ENCODE measurements around the gene CREB3. TPM values are rescaled to one million over a fixed set of nuclear protein-coding genes. Genes with fewer than 3 reads are reported as not detected.

The CREB3 gene
- total RNA-seq, 1 donor from 2014 or later = 35.1 TPM

DNA sequence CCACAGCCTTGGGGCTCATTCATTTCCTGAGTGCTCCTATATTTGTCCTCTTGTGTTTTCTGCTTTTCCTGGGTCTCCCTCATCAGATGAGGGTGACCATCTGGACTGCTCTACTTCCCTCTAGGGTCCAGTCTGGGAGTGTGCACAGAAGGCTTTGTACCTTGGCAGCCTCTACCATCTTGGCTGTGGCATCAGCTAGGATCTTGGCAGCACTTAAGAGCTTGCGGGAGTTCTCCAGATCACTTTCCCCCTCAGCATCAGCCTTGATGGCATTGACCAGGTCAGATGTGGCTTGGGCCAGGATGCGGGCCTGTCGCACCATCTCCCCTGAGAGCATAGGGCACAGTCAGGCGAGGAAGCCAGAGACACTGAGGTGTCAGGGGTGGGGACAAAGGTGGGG, 16.2 kb upstream of the CREB3 start:
- Histone ChIP-seq H3K36me3 (peaks cover 17 to 98% of the 10 kb centered on the region in 2 donors), H3K27ac (no peak overlapping the region), H3K4me3 (no peak overlapping the region), H3K4me1 (no peaks in the 10 kb centered on the region), H3K27me3 (no peaks in the 10 kb centered on the region), H3K9me3 (no peaks in the 10 kb centered on the region)
- DNase-seq (ENCODE audit: extremely low spot score in 2 of 2) = no peak
- TF ChIP-seq POLR2A (IDR thresholded peaks at IDR 0.05) (no peak), POLR2AphosphoS5 (IDR thresholded peaks at IDR 0.05; ENCODE audit: insufficient read depth in 1 of 2, low read depth in 1 of 2) (no peak)
- intact Hi-C loops (cut with DNase I) = no loop called here

DNA sequence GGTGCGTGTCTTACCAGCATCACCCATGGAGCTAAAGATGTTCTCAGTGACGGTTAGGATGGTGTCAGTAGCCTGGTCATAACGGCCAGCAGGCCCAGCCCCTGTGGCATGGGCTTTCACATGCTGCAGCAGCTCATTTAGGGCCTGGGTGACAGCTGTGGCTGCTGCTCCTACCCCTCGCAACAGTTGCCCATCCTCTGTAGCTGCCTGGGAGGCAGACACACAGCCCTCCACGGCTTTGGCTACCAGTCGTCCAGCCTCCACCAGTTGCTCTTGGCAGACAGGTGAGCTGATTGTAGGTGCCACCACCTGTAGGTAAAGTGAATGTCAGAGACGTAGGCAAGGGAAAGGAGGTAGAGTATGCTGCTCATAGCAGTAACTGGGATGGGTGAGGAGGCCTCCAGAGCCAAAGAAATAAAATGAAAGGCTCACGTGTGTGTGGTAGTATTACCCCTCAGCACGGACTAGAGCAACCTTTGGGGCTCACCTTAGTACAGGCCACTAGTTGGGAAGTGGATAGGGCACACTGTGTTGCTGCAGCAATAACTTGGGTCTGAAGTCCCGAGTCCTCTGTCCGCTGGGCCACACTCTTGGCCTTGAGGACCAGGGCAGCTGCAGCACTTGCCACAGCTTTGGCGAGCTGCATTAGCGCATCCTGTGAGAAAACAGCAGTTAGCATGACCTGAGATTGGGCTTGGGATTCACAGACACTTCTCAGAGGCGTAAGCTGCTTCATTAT, 15.2 kb upstream of the CREB3 start:
- DNase-seq (ENCODE audit: extremely low spot score in 2 of 2) = no peak
- TF ChIP-seq POLR2AphosphoS5 (IDR thresholded peaks at IDR 0.05; ENCODE audit: insufficient read depth in 1 of 2, low read depth in 1 of 2) (no peak), POLR2A (IDR thresholded peaks at IDR 0.05) (no peak)
- TF ChIP-seq, protein P1, sequence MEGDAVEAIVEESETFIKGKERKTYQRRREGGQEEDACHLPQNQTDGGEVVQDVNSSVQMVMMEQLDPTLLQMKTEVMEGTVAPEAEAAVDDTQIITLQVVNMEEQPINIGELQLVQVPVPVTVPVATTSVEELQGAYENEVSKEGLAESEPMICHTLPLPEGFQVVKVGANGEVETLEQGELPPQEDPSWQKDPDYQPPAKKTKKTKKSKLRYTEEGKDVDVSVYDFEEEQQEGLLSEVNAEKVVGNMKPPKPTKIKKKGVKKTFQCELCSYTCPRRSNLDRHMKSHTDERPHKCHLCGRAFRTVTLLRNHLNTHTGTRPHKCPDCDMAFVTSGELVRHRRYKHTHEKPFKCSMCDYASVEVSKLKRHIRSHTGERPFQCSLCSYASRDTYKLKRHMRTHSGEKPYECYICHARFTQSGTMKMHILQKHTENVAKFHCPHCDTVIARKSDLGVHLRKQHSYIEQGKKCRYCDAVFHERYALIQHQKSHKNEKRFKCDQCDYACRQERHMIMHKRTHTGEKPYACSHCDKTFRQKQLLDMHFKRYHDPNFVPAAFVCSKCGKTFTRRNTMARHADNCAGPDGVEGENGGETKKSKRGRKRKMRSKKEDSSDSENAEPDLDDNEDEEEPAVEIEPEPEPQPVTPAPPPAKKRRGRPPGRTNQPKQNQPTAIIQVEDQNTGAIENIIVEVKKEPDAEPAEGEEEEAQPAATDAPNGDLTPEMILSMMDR (IDR thresholded peaks at IDR 0.05) = no peak
- H3K4me3 ChIP-seq = no peak overlapping the region
- H3K4me1 ChIP-seq = no peaks in the 10 kb centered on the region
- H3K36me3 ChIP-seq = peaks cover 26 to 98% of the 10 kb centered on the region in 2 donors
- intact Hi-C loops (cut with DNase I) = no loop called here
- no peak overlapping the region for H3K27ac ChIP-seq
- H3K27me3 ChIP-seq = no peaks in the 10 kb centered on the region
- no peaks in the 10 kb centered on the region for H3K9me3 ChIP-seq

DNA sequence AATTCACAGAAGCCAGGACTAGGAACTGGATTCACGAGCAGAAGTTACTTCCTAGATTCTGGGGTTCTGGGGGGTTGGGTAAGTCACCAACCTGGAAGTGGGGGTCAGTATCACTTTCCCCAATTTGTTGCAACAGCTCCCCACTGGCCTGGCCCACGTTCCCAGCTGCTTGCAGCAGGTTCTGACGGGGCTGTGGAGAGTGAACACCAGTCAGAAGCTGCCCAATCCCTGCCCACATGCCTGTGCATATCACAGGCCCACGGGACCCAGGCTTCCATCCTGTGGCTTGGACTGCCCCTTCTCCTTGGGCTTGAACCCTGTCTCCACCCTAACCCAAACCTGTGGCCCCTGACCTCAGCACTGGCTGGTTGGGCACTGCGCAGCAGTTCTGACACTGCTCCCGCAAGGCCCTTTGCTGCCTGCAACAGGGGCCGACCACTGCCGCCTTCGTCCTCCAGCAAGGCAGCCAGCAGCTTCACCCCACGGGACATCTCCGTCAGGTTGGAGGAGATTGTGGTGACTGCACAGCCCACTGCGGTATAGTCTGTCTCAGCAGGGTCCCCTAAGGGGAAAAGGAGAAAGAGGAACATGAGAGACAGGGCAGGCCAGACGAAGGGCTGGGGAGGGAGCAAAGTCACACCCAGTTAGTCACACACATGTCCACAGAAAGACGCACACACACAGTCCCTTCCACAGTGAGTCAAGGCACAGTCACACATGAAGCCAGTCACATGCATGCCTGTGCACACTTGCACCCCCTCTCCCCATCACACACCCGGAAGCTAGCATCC, 13.6 kb upstream of the CREB3 start:
- intact Hi-C loops (cut with DNase I) = no loop called here
- no peaks in the 10 kb centered on the region for H3K9me3 ChIP-seq
- H3K36me3 ChIP-seq = peaks cover 23 to 99% of the 10 kb centered on the region in 2 donors
- no peak for TF ChIP-seq POLR2AphosphoS5 (IDR thresholded peaks at IDR 0.05; ENCODE audit: insufficient read depth in 1 of 2, low read depth in 1 of 2)
- TF ChIP-seq POLR2A (IDR thresholded peaks at IDR 0.05) = no peak
- TF ChIP-seq, protein P1 (IDR thresholded peaks at IDR 0.05) = no peak
- H3K27me3 ChIP-seq = no peaks in the 10 kb centered on the region
- no peak for DNase-seq (ENCODE audit: extremely low spot score in 2 of 2)
- no peaks in the 10 kb centered on the region for H3K4me1 ChIP-seq
- no peak overlapping the region for H3K27ac ChIP-seq
- no peak overlapping the region for H3K4me3 ChIP-seq

DNA sequence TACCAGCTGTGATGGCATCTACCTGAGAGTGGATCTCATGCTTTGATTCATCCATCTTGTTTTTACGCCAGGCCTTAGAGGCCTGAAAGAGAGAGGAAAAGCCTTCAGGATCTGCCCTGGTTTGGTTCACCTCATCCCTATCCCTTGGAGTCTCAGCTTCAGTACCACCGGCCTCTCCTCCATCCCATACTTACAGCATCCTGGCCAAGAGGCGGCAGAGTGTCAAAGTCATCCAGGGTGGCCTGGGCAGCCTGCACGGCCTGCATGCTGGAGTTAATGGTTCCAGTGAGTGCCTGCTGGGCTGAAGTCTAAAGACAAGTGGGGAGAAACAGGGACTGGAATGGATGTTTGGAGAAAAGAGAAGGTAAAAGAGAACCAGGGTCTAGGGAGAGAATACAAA, 12.9 kb upstream of the CREB3 start:
- intact Hi-C loops (cut with DNase I) = no loop called here
- no peak for DNase-seq (ENCODE audit: extremely low spot score in 2 of 2)
- Histone ChIP-seq H3K4me3 (no peak overlapping the region), H3K4me1 (no peaks in the 10 kb centered on the region), H3K27me3 (no peaks in the 10 kb centered on the region), H3K27ac (no peak overlapping the region), H3K9me3 (no peaks in the 10 kb centered on the region), H3K36me3 (peaks cover 21 to 99% of the 10 kb centered on the region in 2 donors)
- no peak for TF ChIP-seq POLR2A (IDR thresholded peaks at IDR 0.05)
- TF ChIP-seq, protein P1 (IDR thresholded peaks at IDR 0.05) = no peak

DNA sequence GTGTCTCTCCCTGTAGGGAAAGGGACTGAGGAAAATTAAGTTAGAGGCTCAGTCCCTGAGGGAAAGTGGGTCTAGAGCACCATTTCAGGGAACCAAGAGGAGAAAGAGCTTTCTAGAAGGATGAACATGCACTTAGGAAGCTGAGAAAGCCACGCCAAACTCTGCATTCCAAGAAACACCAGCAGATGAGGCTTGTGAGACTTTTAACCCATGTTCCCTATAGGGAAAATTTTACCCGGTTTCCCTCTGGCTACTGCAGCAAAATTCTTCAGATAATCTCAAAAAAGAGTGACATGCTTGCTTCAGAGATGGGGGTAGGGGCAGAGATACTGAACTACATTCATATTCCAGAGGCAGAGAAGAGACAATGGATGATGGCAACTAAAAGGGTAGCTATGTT, 9.0 kb upstream of the CREB3 start:
- TF ChIP-seq, protein P1 (IDR thresholded peaks at IDR 0.05) = no peak
- DNase-seq (ENCODE audit: extremely low spot score in 2 of 2) = no peak
- Histone ChIP-seq H3K27me3 (no peaks in the 10 kb centered on the region), H3K4me1 (peaks cover 27% of the 10 kb centered on the region), H3K4me3 (no peak overlapping the region), H3K9me3 (no peaks in the 10 kb centered on the region), H3K36me3 (peaks cover 11 to 75% of the 10 kb centered on the region in 2 donors), H3K27ac (no peak overlapping the region)
- intact Hi-C loops (cut with DNase I) = no loop called here

Data from vagina (tissue), 2 donors.